A549 (cell line): ENCODE results near the gene HMX1.

Source experiments
- RAD21 ChIP-seq, 2 experiments: fragments of >200 bp in 1 of 2; sonication (Bioruptor Twin) in 1 of 2; formaldehyde crosslinking in 1 of 2; IDR thresholded peaks in 1 of 2; conservative IDR thresholded peaks in 1 of 2; 2 replicates in 1 of 2; 3 replicates in 1 of 2; pipeline ENCODE4 v1.6.1; 2012 to 2018; ENCODE audit warnings: inconsistent platforms in 1 of 2
- TF ChIP-seq, protein P1 (sequence below): fragments of >200 bp; sonication (Bioruptor Twin); formaldehyde crosslinking; IDR thresholded peaks from 3 replicates; pipeline ENCODE4 v1.5.1; 2016

GRCh38 chr4:8865681-8866310 is 5.8 kb downstream of the HMX1 start:
- TF ChIP-seq, protein P1, sequence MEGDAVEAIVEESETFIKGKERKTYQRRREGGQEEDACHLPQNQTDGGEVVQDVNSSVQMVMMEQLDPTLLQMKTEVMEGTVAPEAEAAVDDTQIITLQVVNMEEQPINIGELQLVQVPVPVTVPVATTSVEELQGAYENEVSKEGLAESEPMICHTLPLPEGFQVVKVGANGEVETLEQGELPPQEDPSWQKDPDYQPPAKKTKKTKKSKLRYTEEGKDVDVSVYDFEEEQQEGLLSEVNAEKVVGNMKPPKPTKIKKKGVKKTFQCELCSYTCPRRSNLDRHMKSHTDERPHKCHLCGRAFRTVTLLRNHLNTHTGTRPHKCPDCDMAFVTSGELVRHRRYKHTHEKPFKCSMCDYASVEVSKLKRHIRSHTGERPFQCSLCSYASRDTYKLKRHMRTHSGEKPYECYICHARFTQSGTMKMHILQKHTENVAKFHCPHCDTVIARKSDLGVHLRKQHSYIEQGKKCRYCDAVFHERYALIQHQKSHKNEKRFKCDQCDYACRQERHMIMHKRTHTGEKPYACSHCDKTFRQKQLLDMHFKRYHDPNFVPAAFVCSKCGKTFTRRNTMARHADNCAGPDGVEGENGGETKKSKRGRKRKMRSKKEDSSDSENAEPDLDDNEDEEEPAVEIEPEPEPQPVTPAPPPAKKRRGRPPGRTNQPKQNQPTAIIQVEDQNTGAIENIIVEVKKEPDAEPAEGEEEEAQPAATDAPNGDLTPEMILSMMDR, result no peak
- TF ChIP-seq RAD21 (conservative IDR thresholded peaks at IDR 0.05 in 1 of 2, IDR thresholded peaks at IDR 0.05 in 1 of 2), result no peak
